Esophagus muscularis mucosa (tissue), 4 donors: ENCODE data around the gene PCP4L1. TPM values are rescaled to one million over a fixed set of nuclear protein-coding genes. Genes with fewer than 3 reads are reported as not detected.

Source experiments
- DNase-seq: peaks from one replicate; pipeline ENCODE4 v3.0.0-alpha.2; 2017; ENCODE audit errors: extremely low spot score
- H3K27ac ChIP-seq, 4 donors: fragments of 200-600 bp; sonication (generic); replicated peaks in 1 of 4; 1 replicate in 3 of 4; 2 replicates in 1 of 4; pipeline ENCODE4 v1.5.1; 2016 to 2019; ENCODE audit warnings: mild to moderate bottlenecking in 1 of 4
- H3K27me3 ChIP-seq, 4 donors: fragments of 200-600 bp; sonication (generic); one replicate each; pipeline versions ENCODE4 v1.5.1 to v1.6.0; 2016 to 2019
- H3K36me3 ChIP-seq, 4 donors: fragments of 200-600 bp; sonication (generic); one replicate each; pipeline ENCODE4 v1.5.1; 2016 to 2019
- H3K4me1 ChIP-seq, 4 donors: fragments of 200-600 bp; sonication (generic); one replicate each; pipeline ENCODE4 v1.5.1; 2016 to 2019
- H3K4me3 ChIP-seq, 4 donors: fragments of 200-600 bp; sonication (generic); 1 replicate in 2 of 4; 2 replicates in 2 of 4; pipeline ENCODE4 v1.5.1; 2016 to 2019; ENCODE audit warnings: mild to moderate bottlenecking in 4 of 4, moderate library complexity in 1 of 4
- H3K9me3 ChIP-seq, 4 donors: fragments of 200-600 bp; sonication (generic); 1 replicate in 3 of 4; 2 replicates in 1 of 4; pipeline ENCODE4 v1.5.1; 2016 to 2019
- CTCF ChIP-seq, 3 experiments: fragments of 200-600 bp in 2 of 3; fragments of 450-650 bp in 1 of 3; sonication (generic) in 2 of 3; IDR thresholded peaks; one replicate each; pipeline ENCODE4 v1.5.1; 2017 to 2019; ENCODE audit warnings: antibody characterized with exemption in 3 of 3, mild to moderate bottlenecking in 2 of 3, moderate library complexity in 1 of 3
- EP300 ChIP-seq: sonication (generic); formaldehyde crosslinking; IDR thresholded peaks from one replicate; pipeline ENCODE4 v1.6.1; 2017; ENCODE audit warnings: antibody characterized with exemption
- POLR2A ChIP-seq: fragments of 450-650 bp; IDR thresholded peaks from one replicate; pipeline ENCODE4 v1.6.1; 2017; ENCODE audit warnings: antibody characterized with exemption, moderate library complexity, mild to moderate bottlenecking, low read depth
- POLR2AphosphoS5 ChIP-seq, 2 donors: sonication (generic); formaldehyde crosslinking; IDR thresholded peaks; one replicate each; pipeline ENCODE4 v1.6.1; 2017; ENCODE audit warnings: antibody characterized with exemption in 2 of 2
- WGBS: methylation state at CpG from one replicate; pipeline ENCODE4 v1.1.5; 2018; 5-methylcytosine and 5-hydroxymethylcytosine counted together
- intact Hi-C: fragments of 100-400 bp; cut with DNase I; formaldehyde crosslinking; loops from one replicate; pipeline ENCODE4 v1.15.1; 2023
- total RNA-seq, 4 donors: library from RNA; depleted of rRNA; stranded (reverse); fragments of >200 nt; gene quantifications; one replicate each; pipeline versions ENCODE4 v1.1.0 to v1.2.1, GENCODE V29; 2016

The PCP4L1 gene
- total RNA-seq, 4 donors from 2014 or later: 3.3 to 12.7 (median 6.7) TPM

DNA sequence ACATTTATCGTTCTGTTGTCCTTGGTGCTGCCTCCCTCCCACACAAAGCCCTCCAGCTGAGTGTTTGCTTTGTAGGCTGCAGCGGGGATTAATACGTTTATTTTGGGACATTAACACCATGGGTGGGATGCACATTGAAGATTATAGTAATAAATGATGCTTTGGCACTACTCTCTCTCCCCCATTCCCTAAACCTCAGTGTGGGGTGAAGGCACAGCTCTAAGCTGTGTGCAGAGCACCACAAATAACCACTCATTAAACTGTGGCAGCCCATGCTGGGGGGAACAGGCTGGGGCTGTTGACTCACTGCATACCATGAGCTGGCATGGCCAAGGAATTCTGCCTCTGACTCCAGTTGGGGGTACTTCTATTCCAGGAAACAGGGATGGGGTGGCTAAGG, 7.7 kb downstream of the PCP4L1 start:
- no peak for DNase-seq
- Histone ChIP-seq H3K4me1 (peaks cover 12 to 34% (median 26%) of the 10 kb centered on the region in 4 donors), H3K27me3 (no peaks in the 10 kb centered on the region), H3K4me3 (no peak overlapping the region), H3K9me3 (no peaks in the 10 kb centered on the region), H3K27ac (peak overlapping the region in 3 of 4 donors; percentile 11 to 64 (median 28)), H3K36me3 (no peaks in the 10 kb centered on the region)
- TF ChIP-seq CTCF (IDR thresholded peaks at IDR 0.05) (no peak), POLR2A (no peak), POLR2AphosphoS5 (IDR thresholded peaks at IDR 0.05) (no peak), EP300 (no peak)
- intact Hi-C loops: no loop called here
- 41% methylated on average over 3 of the region's 3 CpGs for WGBS

DNA sequence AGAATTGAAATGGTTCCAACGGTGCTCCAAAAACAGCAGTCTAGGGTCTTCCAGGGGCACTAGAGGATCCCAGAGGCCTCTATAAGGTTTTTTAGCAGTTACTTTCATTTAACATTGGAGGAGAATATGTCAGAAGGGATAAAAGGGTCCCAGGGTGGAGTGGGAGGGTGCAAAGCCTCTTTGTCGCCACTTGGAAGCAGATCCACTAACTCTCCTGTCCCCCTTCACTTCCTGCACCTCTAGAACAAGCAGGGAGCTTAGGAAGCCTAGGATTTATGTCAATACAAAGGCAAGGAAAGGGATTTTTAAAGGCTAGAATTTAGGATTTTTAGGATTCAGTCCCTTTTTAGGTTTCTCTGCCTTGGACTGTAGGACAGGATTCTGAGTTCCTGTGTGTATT, 8.3 kb downstream of the PCP4L1 start:
- H3K36me3 ChIP-seq: no peaks in the 10 kb centered on the region
- 57% methylated on average over 2 of the region's 2 CpGs for WGBS
- no peak overlapping the region for H3K4me3 ChIP-seq
- peak overlapping the region in 3 of 4 donors; percentile 11 to 64 (median 28) for H3K27ac ChIP-seq
- peaks cover 12 to 28% (median 20%) of the 10 kb centered on the region in 4 donors for H3K4me1 ChIP-seq
- intact Hi-C loops: no loop called here
- no peaks in the 10 kb centered on the region for H3K27me3 ChIP-seq
- no peaks in the 10 kb centered on the region for H3K9me3 ChIP-seq
- no peak for TF ChIP-seq CTCF (IDR thresholded peaks at IDR 0.05)
- TF ChIP-seq POLR2AphosphoS5 (IDR thresholded peaks at IDR 0.05): no peak
- no peak for TF ChIP-seq POLR2A
- no peak for TF ChIP-seq EP300
- DNase-seq: no peak

- no peak overlapping the region for H3K4me3 ChIP-seq
- DNase-seq: no peak
- no peaks in the 10 kb centered on the region for H3K27me3 ChIP-seq
- peak overlapping the region in 2 of 4 donors; percentile 11 to 64 for H3K27ac ChIP-seq
- TF ChIP-seq POLR2AphosphoS5 (IDR thresholded peaks at IDR 0.05) (no peak), EP300 (no peak), POLR2A (no peak), CTCF (IDR thresholded peaks at IDR 0.05) (no peak)
- 59% methylated on average over 3 of the region's 3 CpGs for whole genome bisulfite sequencing
- H3K4me1 ChIP-seq: peaks cover 12 to 26% (median 18%) of the 10 kb centered on the region in 4 donors
- no peaks in the 10 kb centered on the region for H3K9me3 ChIP-seq
- no peaks in the 10 kb centered on the region for H3K36me3 ChIP-seq
- intact Hi-C loops: no loop called here
Measured at GRCh38 chr1:161267321-161267720, 8.8 kb downstream of the PCP4L1 start.

GRCh38 chr1:161273402-161273801, 14.9 kb downstream of the PCP4L1 start:
- 51% methylated on average over 3 of the region's 3 CpGs for WGBS

More at GRCh38 chr1:161273402-161273801, 14.9 kb downstream of the PCP4L1 start:
- no peak for DNase-seq
- no peaks in the 10 kb centered on the region for H3K9me3 ChIP-seq
- H3K36me3 ChIP-seq: no peaks in the 10 kb centered on the region
- H3K27me3 ChIP-seq: no peaks in the 10 kb centered on the region
- no peak overlapping the region for H3K27ac ChIP-seq
- TF ChIP-seq POLR2AphosphoS5 (IDR thresholded peaks at IDR 0.05): no peak
- no peak for TF ChIP-seq CTCF (IDR thresholded peaks at IDR 0.05)
- no peak for TF ChIP-seq POLR2A
- no peak for TF ChIP-seq EP300
- no peak overlapping the region for H3K4me3 ChIP-seq
- H3K4me1 ChIP-seq: peaks cover 0 to 11% (median 8%) of the 10 kb centered on the region in 4 donors
- intact Hi-C loops: no loop called here
